OCI-LY7 (cell line): ENCODE data around the gene SUFU.

Source experiments
- EZH2phosphoT487 ChIP-seq: fragments of 200-600 bp; sonication (generic); IDR thresholded peaks from 2 replicates; pipeline ENCODE4 v1.6.1; 2018; ENCODE audit warnings: low read depth, borderline replicate concordance, mild to moderate bottlenecking, mixed run types, antibody characterized with exemption, low read length, moderate library complexity, mixed read lengths
- TF ChIP-seq, protein P1 (sequence below): fragments of 200-600 bp; sonication (generic); conservative IDR thresholded peaks from 2 replicates; pipeline ENCODE4 v1.5.1; 2014; ENCODE audit warnings: mild to moderate bottlenecking, antibody characterized with exemption, low read length, moderate library complexity, mixed read lengths

DNA sequence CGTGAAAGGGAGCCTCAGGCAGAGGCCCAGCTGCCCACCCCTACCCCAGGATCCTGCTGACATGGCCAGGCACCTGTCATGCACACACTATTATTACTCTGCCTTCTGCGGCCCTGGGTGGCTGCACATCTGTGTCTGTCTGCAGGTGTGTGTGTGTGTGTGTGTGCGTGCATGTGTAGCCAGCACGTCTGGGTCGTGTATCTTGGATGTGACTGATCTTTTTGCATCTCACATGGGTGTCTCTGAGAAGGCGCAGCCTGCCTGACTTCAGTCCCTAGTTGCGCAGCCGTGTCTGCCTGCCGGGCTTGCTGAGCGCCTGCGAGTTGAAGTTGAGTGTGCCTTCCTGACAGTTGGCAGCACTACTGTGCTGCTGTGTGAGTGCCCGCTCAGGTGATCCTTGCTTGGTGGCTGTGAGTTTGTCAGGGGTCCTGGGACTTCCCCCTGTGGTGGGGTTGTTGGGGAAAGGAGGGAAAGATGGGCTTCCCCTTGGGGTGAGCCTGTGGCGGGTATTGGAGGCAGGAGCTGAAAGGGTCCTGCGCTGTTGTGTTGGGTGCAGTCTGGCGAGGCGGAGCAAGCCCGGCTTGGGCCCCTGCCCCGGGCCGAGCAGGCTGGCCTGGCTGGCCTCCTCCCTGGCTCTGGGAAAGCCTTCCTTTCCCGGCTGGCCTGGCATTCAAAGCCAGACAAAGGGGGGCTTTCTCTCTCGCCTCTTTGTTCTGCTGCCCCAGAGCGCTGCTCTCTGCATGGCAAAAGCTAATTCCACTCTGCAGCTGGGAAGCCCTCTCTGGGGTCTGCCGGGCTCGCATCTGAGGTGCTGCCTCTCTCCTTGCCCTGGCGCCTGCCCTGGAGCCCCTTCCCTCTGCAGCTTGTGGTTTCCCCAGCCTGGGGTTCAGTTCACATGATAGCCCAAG is 145.4 kb downstream of the SUFU start:
- TF ChIP-seq, protein P1, sequence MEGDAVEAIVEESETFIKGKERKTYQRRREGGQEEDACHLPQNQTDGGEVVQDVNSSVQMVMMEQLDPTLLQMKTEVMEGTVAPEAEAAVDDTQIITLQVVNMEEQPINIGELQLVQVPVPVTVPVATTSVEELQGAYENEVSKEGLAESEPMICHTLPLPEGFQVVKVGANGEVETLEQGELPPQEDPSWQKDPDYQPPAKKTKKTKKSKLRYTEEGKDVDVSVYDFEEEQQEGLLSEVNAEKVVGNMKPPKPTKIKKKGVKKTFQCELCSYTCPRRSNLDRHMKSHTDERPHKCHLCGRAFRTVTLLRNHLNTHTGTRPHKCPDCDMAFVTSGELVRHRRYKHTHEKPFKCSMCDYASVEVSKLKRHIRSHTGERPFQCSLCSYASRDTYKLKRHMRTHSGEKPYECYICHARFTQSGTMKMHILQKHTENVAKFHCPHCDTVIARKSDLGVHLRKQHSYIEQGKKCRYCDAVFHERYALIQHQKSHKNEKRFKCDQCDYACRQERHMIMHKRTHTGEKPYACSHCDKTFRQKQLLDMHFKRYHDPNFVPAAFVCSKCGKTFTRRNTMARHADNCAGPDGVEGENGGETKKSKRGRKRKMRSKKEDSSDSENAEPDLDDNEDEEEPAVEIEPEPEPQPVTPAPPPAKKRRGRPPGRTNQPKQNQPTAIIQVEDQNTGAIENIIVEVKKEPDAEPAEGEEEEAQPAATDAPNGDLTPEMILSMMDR: no peak
- no peak for TF ChIP-seq EZH2phosphoT487
